ENCODE results near the gene PLCXD3. TPM values are rescaled to one million over a fixed set of nuclear protein-coding genes. Genes with fewer than 3 reads are reported as not detected.

PLCXD3 gene
- total RNA-seq, 1 experiment from 2014 or later = 5.0 TPM

DNA sequence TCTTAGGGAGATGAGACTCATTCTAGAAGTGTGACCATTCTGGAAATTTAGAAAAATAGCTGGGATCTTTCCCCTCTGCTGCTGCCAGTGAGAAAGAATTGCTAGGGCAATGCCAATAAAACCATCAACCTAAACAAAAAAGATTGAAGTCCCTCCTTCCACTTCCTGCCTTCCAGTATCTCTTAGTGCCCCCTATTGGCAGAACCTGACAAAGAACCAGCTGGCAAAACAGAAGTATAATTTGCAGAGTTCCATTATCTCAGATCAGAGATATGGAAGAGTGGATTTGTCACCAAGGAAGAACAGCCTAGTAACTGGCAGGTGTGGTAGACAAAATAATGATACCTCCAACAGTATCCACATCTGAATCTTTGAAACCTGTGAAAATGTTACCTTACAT is 13.8 kb upstream of the PLCXD3 start:
- peaks cover 16% of the 10 kb centered on the region for H3K9me3 ChIP-seq (ENCODE audit: low read length)
- H3K9me2 ChIP-seq (replicated peaks; ENCODE audit: low read length) = no peaks in the 10 kb centered on the region
- CTCF ChIA-PET = interaction anchor here (0.6 kb wide), 1 partner anchor 157 kb away, joined by 3 read pairs; no protein-coding TSS in a partner anchor
- H3K27ac ChIP-seq (ENCODE audit: low read length) = no peak overlapping the region
- no peak overlapping the region for H2AFZ ChIP-seq (ENCODE audit: low read length)
- no peak overlapping the region for H3K4me2 ChIP-seq (ENCODE audit: low read length)
- H3K36me3 ChIP-seq (ENCODE audit: low read depth, low read length) = peaks cover 10% of the 10 kb centered on the region; the same call in 1 of the 2 replicates
- no peak overlapping the region for H3K4me3 ChIP-seq (ENCODE audit: low read length)
- intact Hi-C loops (cut with micrococcal nuclease) = loop anchor here (5.0 kb wide), 1 partner anchor 118 kb away; no protein-coding TSS in a partner anchor
- H3K79me2 ChIP-seq (ENCODE audit: low read length) = no peaks in the 10 kb centered on the region
- H4K20me1 ChIP-seq (ENCODE audit: low read length) = no peaks in the 10 kb centered on the region
- no peak for TF ChIP-seq EZH2phosphoT487 (IDR thresholded peaks at IDR 0.05; ENCODE audit: borderline replicate concordance, low read length)
- no peak for TF ChIP-seq EZH2 (IDR thresholded peaks at IDR 0.05; ENCODE audit: low read length, unreplicated experiment)
- TF ChIP-seq, protein P1, sequence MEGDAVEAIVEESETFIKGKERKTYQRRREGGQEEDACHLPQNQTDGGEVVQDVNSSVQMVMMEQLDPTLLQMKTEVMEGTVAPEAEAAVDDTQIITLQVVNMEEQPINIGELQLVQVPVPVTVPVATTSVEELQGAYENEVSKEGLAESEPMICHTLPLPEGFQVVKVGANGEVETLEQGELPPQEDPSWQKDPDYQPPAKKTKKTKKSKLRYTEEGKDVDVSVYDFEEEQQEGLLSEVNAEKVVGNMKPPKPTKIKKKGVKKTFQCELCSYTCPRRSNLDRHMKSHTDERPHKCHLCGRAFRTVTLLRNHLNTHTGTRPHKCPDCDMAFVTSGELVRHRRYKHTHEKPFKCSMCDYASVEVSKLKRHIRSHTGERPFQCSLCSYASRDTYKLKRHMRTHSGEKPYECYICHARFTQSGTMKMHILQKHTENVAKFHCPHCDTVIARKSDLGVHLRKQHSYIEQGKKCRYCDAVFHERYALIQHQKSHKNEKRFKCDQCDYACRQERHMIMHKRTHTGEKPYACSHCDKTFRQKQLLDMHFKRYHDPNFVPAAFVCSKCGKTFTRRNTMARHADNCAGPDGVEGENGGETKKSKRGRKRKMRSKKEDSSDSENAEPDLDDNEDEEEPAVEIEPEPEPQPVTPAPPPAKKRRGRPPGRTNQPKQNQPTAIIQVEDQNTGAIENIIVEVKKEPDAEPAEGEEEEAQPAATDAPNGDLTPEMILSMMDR (conservative IDR thresholded peaks at IDR 0.05; ENCODE audit: low read depth, low read length) = peak; percentile 58
- POLR2A ChIA-PET (ENCODE audit: unreplicated experiment) = no interaction called here
- BruUV-seq (replicated peaks) = no TSS peak
- ATAC-seq (no peak), DNase-seq (peak; percentile 43)
- peaks cover 10% of the 10 kb centered on the region for H3F3A ChIP-seq (ENCODE audit: low read length, unreplicated experiment)
- no peaks in the 10 kb centered on the region for H3K27me3 ChIP-seq (ENCODE audit: low read length)
- no peak overlapping the region for H3K9ac ChIP-seq (ENCODE audit: low read length)
- H3K4me1 ChIP-seq (ENCODE audit: insufficient read depth, low read length) = peaks cover 21% of the 10 kb centered on the region

DNA sequence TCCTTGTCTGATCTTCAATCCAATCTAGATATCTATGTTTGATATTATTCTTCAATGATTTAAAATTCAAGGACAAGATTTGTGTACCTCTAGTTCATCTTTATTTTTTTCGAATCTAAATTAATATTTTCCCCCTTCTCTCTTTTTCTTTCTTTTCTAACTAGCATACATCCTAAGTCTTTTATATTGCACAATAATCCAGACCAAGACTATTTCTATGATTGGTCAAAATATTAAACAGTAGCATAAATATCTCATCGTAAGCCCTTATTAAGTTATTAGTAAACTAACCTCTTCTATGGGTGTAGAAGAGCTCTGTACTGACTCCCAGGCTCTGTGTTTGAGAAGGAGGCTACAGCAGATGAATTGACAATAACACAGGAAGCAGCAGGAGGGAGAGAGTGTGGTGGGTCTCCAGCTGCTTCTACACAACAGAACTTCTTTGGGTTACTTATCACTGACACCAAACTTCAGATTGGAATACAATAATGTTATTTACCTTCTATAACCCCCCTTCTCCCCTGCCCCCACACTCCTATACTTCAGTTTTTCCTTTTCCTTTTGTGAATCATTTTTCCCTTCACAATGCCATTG is 11.9 kb upstream of the PLCXD3 start:
- ChIA-PET POLR2A (ENCODE audit: unreplicated experiment) (no interaction called here), CTCF (interaction anchor here (0.9 kb wide), 1 partner anchor 252 kb away, joined by 3 read pairs; no protein-coding TSS in a partner anchor)
- ATAC-seq = no peak
- TF ChIP-seq, protein P1 (conservative IDR thresholded peaks at IDR 0.05; ENCODE audit: low read depth, low read length) = no peak
- no peak for TF ChIP-seq EZH2phosphoT487 (IDR thresholded peaks at IDR 0.05; ENCODE audit: borderline replicate concordance, low read length)
- no peak for TF ChIP-seq EZH2 (IDR thresholded peaks at IDR 0.05; ENCODE audit: low read length, unreplicated experiment)
- Histone ChIP-seq H3K4me1 (ENCODE audit: insufficient read depth, low read length) (peaks cover 15% of the 10 kb centered on the region), H3K4me2 (ENCODE audit: low read length) (no peak overlapping the region), H3K27ac (ENCODE audit: low read length) (no peak overlapping the region), H4K20me1 (ENCODE audit: low read length) (no peaks in the 10 kb centered on the region), H2AFZ (ENCODE audit: low read length) (no peak overlapping the region), H3K36me3 (ENCODE audit: low read depth, low read length) (no peaks in the 10 kb centered on the region), H3K9me3 (ENCODE audit: low read length) (no peaks in the 10 kb centered on the region), H3K4me3 (ENCODE audit: low read length) (no peak overlapping the region), H3K79me2 (ENCODE audit: low read length) (no peaks in the 10 kb centered on the region), H3F3A (ENCODE audit: low read length, unreplicated experiment) (peaks cover 5% of the 10 kb centered on the region), H3K9ac (ENCODE audit: low read length) (no peak overlapping the region), H3K9me2 (replicated peaks; ENCODE audit: low read length) (no peaks in the 10 kb centered on the region), H3K27me3 (ENCODE audit: low read length) (no peaks in the 10 kb centered on the region)
- BruUV-seq (replicated peaks) = no TSS peak
- no peak for DNase-seq
- intact Hi-C loops (cut with micrococcal nuclease) = loop anchor here (5.0 kb wide), 1 partner anchor 120 kb away; no protein-coding TSS in a partner anchor

DNA sequence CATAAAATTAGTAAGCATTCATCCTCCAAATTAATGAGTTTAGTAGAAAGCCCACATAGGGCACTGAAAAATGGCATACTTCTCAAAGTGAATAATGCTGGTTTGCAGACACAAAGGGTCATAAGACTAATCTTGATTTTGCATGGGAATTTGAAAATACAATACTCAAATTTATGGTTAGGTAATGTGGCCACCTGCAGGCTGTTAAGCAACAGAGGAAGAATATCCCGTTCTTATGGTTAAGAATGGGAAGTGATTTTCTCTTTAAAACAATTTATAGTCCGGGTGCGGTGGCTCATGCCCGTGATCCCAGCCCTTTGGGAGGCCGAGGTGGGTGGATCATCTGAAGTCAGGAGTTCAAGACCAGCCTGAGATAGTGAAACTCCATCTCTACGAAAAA is 9.4 kb upstream of the PLCXD3 start:
- CTCF ChIA-PET = no interaction called here
- Histone ChIP-seq H3K36me3 (ENCODE audit: low read depth, low read length) (no peaks in the 10 kb centered on the region), H3K27me3 (ENCODE audit: low read length) (no peaks in the 10 kb centered on the region), H3K9me2 (replicated peaks; ENCODE audit: low read length) (no peaks in the 10 kb centered on the region), H3K9ac (ENCODE audit: low read length) (no peak overlapping the region), H3K4me2 (ENCODE audit: low read length) (no peak overlapping the region), H2AFZ (ENCODE audit: low read length) (no peak overlapping the region), H3F3A (ENCODE audit: low read length, unreplicated experiment) (no peaks in the 10 kb centered on the region), H3K9me3 (ENCODE audit: low read length) (no peaks in the 10 kb centered on the region), H3K4me3 (ENCODE audit: low read length) (no peak overlapping the region), H3K4me1 (ENCODE audit: insufficient read depth, low read length) (peaks cover 7% of the 10 kb centered on the region; the same call in 1 of the 2 replicates), H3K79me2 (ENCODE audit: low read length) (no peaks in the 10 kb centered on the region), H4K20me1 (ENCODE audit: low read length) (no peaks in the 10 kb centered on the region), H3K27ac (ENCODE audit: low read length) (no peak overlapping the region)
- POLR2A ChIA-PET (ENCODE audit: unreplicated experiment) = no interaction called here
- DNase-seq (peak; percentile 69), ATAC-seq (peak; percentile 66)
- intact Hi-C loops (cut with micrococcal nuclease) = loop anchor here (1.0 to 5.0 kb wide), 4 partner anchors 122 to 616 kb away; no protein-coding TSS in a partner anchor
- no TSS peak for BruUV-seq (replicated peaks)
- no peak for TF ChIP-seq EZH2phosphoT487 (IDR thresholded peaks at IDR 0.05; ENCODE audit: borderline replicate concordance, low read length)
- TF ChIP-seq, protein P1 (conservative IDR thresholded peaks at IDR 0.05; ENCODE audit: low read depth, low read length) = peak; percentile 81
